Measurements from ENCODE around the gene FBN1.

FBN1 gene

DNA sequence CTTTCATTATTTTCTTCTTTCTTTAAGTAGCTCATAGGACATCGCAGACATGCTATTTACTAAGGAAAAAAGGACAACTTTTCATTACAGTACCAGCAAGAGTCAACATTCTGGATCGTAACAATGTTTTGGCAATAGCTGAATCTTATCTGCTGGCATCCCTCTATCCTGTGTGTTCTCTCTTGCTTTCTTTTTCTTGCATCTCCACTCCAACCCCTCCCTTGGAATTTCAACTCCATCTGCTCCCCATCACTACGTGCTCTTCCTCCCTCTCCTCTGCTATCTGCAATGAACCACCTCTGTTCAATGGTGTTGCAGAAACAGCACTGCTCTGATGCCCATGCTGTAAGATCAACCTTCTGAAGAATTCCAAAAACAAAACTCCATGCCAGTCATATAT, 106.6 kb downstream of the FBN1 start:
- Histone ChIP-seq H3K27ac (ENCODE audit: low read length) (peak overlapping the region; percentile 4), H3K27me3 (ENCODE audit: control insufficient read depth in 1 of 2, insufficient read depth in 2 of 2, low read length in 2 of 2) (no peaks in the 10 kb centered on the region), H3K9ac (ENCODE audit: low read length in 2 of 2) (no peak overlapping the region), H3K36me3 (ENCODE audit: control insufficient read depth in 2 of 2, insufficient read depth in 2 of 2, low read length in 2 of 2) (no peaks in the 10 kb centered on the region), H3K9me3 (ENCODE audit: control insufficient read depth in 2 of 2, low read length in 2 of 2) (no peaks in the 10 kb centered on the region), H3K4me1 (ENCODE audit: control insufficient read depth, insufficient read depth, low read length) (peaks cover 8% of the 10 kb centered on the region), H3K4me3 (ENCODE audit: low read length in 2 of 2) (no peak overlapping the region)

- Histone ChIP-seq H3K27ac (ENCODE audit: low read length) (no peak overlapping the region), H3K4me3 (ENCODE audit: low read length in 2 of 2) (no peak overlapping the region), H3K36me3 (ENCODE audit: control insufficient read depth in 2 of 2, insufficient read depth in 2 of 2, low read length in 2 of 2) (peaks cover 0 to under 1% of the 10 kb centered on the region in 2 donors), H3K9me3 (ENCODE audit: control insufficient read depth in 2 of 2, low read length in 2 of 2) (no peaks in the 10 kb centered on the region), H3K4me1 (ENCODE audit: control insufficient read depth, insufficient read depth, low read length) (peaks cover 8% of the 10 kb centered on the region), H3K27me3 (ENCODE audit: control insufficient read depth in 1 of 2, insufficient read depth in 2 of 2, low read length in 2 of 2) (no peaks in the 10 kb centered on the region), H3K9ac (ENCODE audit: low read length in 2 of 2) (no peak overlapping the region)
Measured at GRCh38 chr15:48537271-48538113, 108.0 kb downstream of the FBN1 start.

GRCh38 chr15:48536681-48537091, 108.8 kb downstream of the FBN1 start:
- Histone ChIP-seq H3K4me3 (ENCODE audit: low read length in 2 of 2) (no peak overlapping the region), H3K27ac (ENCODE audit: low read length) (no peak overlapping the region), H3K27me3 (ENCODE audit: control insufficient read depth in 1 of 2, insufficient read depth in 2 of 2, low read length in 2 of 2) (no peaks in the 10 kb centered on the region), H3K9me3 (ENCODE audit: control insufficient read depth in 2 of 2, low read length in 2 of 2) (no peaks in the 10 kb centered on the region), H3K36me3 (ENCODE audit: control insufficient read depth in 2 of 2, insufficient read depth in 2 of 2, low read length in 2 of 2) (peaks cover 0 to 7% of the 10 kb centered on the region in 2 donors), H3K4me1 (ENCODE audit: control insufficient read depth, insufficient read depth, low read length) (peaks cover 4% of the 10 kb centered on the region), H3K9ac (ENCODE audit: low read length in 2 of 2) (no peak overlapping the region)

- H3K4me3 ChIP-seq (ENCODE audit: low read length in 2 of 2), result no peak overlapping the region
- peaks cover 3 to 10% of the 10 kb centered on the region in 2 donors for H3K36me3 ChIP-seq (ENCODE audit: control insufficient read depth in 2 of 2, insufficient read depth in 2 of 2, low read length in 2 of 2)
- H3K9me3 ChIP-seq (ENCODE audit: control insufficient read depth in 2 of 2, low read length in 2 of 2), result no peaks in the 10 kb centered on the region
- no peak overlapping the region for H3K27ac ChIP-seq (ENCODE audit: low read length)
- no peaks in the 10 kb centered on the region for H3K27me3 ChIP-seq (ENCODE audit: control insufficient read depth in 1 of 2, insufficient read depth in 2 of 2, low read length in 2 of 2)
- H3K9ac ChIP-seq (ENCODE audit: low read length in 2 of 2), result no peak overlapping the region
- peaks cover 4% of the 10 kb centered on the region for H3K4me1 ChIP-seq (ENCODE audit: control insufficient read depth, insufficient read depth, low read length)
Measured at GRCh38 chr15:48533982-48534381, 111.5 kb downstream of the FBN1 start.

- no peaks in the 10 kb centered on the region for H3K27me3 ChIP-seq (ENCODE audit: control insufficient read depth in 1 of 2, insufficient read depth in 2 of 2, low read length in 2 of 2)
- no peaks in the 10 kb centered on the region for H3K9me3 ChIP-seq (ENCODE audit: control insufficient read depth in 2 of 2, low read length in 2 of 2)
- peaks cover 4% of the 10 kb centered on the region for H3K4me1 ChIP-seq (ENCODE audit: control insufficient read depth, insufficient read depth, low read length)
- no peak overlapping the region for H3K4me3 ChIP-seq (ENCODE audit: low read length in 2 of 2)
- peaks cover 3 to 10% of the 10 kb centered on the region in 2 donors for H3K36me3 ChIP-seq (ENCODE audit: control insufficient read depth in 2 of 2, insufficient read depth in 2 of 2, low read length in 2 of 2)
- no peak overlapping the region for H3K9ac ChIP-seq (ENCODE audit: low read length in 2 of 2)
- H3K27ac ChIP-seq (ENCODE audit: low read length), result no peak overlapping the region
Measured at GRCh38 chr15:48532946-48533345, 112.6 kb downstream of the FBN1 start.

GRCh38 chr15:48530528-48530927, 115.0 kb downstream of the FBN1 start:
- no peak overlapping the region for H3K27ac ChIP-seq (ENCODE audit: low read length)
- H3K9ac ChIP-seq (ENCODE audit: low read length in 2 of 2), result no peak overlapping the region
- no peak overlapping the region for H3K4me3 ChIP-seq (ENCODE audit: low read length in 2 of 2)
- H3K9me3 ChIP-seq (ENCODE audit: control insufficient read depth in 2 of 2, low read length in 2 of 2), result no peaks in the 10 kb centered on the region
- H3K36me3 ChIP-seq (ENCODE audit: control insufficient read depth in 2 of 2, insufficient read depth in 2 of 2, low read length in 2 of 2), result peaks cover 3 to 14% of the 10 kb centered on the region in 2 donors
- H3K27me3 ChIP-seq (ENCODE audit: control insufficient read depth in 1 of 2, insufficient read depth in 2 of 2, low read length in 2 of 2), result no peaks in the 10 kb centered on the region
- H3K4me1 ChIP-seq (ENCODE audit: control insufficient read depth, insufficient read depth, low read length), result no peaks in the 10 kb centered on the region

GRCh38 chr15:48528921-48529320, 116.6 kb downstream of the FBN1 start:
- Histone ChIP-seq H3K27me3 (ENCODE audit: control insufficient read depth in 1 of 2, insufficient read depth in 2 of 2, low read length in 2 of 2) (no peaks in the 10 kb centered on the region), H3K9me3 (ENCODE audit: control insufficient read depth in 2 of 2, low read length in 2 of 2) (no peaks in the 10 kb centered on the region), H3K36me3 (ENCODE audit: control insufficient read depth in 2 of 2, insufficient read depth in 2 of 2, low read length in 2 of 2) (peaks cover 12 to 18% of the 10 kb centered on the region in 2 donors), H3K4me3 (ENCODE audit: low read length in 2 of 2) (no peak overlapping the region), H3K27ac (ENCODE audit: low read length) (no peak overlapping the region), H3K4me1 (ENCODE audit: control insufficient read depth, insufficient read depth, low read length) (no peaks in the 10 kb centered on the region), H3K9ac (ENCODE audit: low read length in 2 of 2) (no peak overlapping the region)

DNA sequence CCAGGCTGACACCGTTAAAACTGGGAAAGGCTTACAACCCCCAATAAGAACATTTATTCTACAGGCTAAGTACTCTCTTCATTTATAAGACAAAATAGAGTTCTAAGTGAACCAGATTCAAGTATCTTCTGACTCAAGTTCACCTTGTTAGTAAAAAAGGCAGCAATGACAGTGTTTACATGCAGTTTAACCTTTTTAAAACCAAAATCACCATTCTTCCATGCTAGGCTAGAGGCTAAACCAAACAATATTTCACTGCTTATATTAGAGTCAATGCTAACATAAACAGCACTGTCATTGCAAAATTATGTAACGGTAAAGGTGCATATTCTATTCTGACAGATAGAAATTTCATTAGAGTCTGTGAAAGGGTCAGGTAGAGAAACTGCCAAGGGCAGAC, 118.0 kb downstream of the FBN1 start:
- Histone ChIP-seq H3K36me3 (ENCODE audit: control insufficient read depth in 2 of 2, insufficient read depth in 2 of 2, low read length in 2 of 2) (peaks cover 15 to 17% of the 10 kb centered on the region in 2 donors), H3K4me1 (ENCODE audit: control insufficient read depth, insufficient read depth, low read length) (no peaks in the 10 kb centered on the region), H3K4me3 (ENCODE audit: low read length in 2 of 2) (no peak overlapping the region), H3K27me3 (ENCODE audit: control insufficient read depth in 1 of 2, insufficient read depth in 2 of 2, low read length in 2 of 2) (no peaks in the 10 kb centered on the region), H3K9me3 (ENCODE audit: control insufficient read depth in 2 of 2, low read length in 2 of 2) (no peaks in the 10 kb centered on the region), H3K27ac (ENCODE audit: low read length) (peak overlapping the region; percentile 53), H3K9ac (ENCODE audit: low read length in 2 of 2) (no peak overlapping the region)

DNA sequence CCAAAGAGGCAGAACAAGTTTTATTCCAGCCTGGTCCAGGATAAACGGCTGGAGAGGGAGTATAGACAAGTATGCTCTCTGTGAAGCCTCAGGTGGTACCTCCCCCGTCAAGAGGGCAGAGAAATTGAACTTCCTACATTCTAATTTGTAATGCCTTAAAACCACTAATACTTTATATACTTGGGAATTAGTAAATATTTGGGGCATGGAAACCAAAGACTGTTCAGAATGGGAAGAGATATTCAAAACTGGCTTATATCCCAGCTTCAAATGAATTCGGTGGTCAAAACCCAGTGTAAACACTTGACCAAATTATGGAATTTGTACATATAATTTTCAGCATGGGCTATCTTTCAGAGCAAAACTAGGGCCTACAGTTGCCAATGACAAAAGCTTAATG, 122.6 kb downstream of the FBN1 start:
- Histone ChIP-seq H3K36me3 (ENCODE audit: control insufficient read depth in 2 of 2, insufficient read depth in 2 of 2, low read length in 2 of 2) (peaks cover 7 to 18% of the 10 kb centered on the region in 2 donors), H3K27ac (ENCODE audit: low read length) (no peak overlapping the region), H3K9ac (ENCODE audit: low read length in 2 of 2) (no peak overlapping the region), H3K9me3 (ENCODE audit: control insufficient read depth in 2 of 2, low read length in 2 of 2) (no peaks in the 10 kb centered on the region), H3K27me3 (ENCODE audit: control insufficient read depth in 1 of 2, insufficient read depth in 2 of 2, low read length in 2 of 2) (no peaks in the 10 kb centered on the region), H3K4me3 (ENCODE audit: low read length in 2 of 2) (no peak overlapping the region), H3K4me1 (ENCODE audit: control insufficient read depth, insufficient read depth, low read length) (no peaks in the 10 kb centered on the region)

DNA sequence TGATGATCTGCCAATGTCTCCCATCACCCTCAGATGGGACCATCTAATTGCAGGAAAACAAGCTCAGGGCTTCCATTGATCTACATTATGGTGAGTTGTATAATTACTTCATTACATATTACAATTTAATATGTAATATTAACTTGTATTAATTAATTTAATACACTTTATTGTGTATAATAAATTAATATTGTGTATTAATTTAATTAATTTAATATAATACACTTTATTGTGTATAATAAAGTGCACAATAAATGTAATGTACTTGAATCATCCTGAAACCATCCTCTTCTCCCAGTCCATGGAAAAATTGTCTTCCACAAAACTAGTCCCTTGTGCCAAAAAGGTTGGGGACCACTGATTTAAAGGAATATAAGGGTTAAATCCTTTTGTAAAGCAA, 123.4 kb downstream of the FBN1 start:
- Histone ChIP-seq H3K27me3 (ENCODE audit: control insufficient read depth in 1 of 2, insufficient read depth in 2 of 2, low read length in 2 of 2) (no peaks in the 10 kb centered on the region), H3K9ac (ENCODE audit: low read length in 2 of 2) (no peak overlapping the region), H3K4me3 (ENCODE audit: low read length in 2 of 2) (no peak overlapping the region), H3K27ac (ENCODE audit: low read length) (no peak overlapping the region), H3K36me3 (ENCODE audit: control insufficient read depth in 2 of 2, insufficient read depth in 2 of 2, low read length in 2 of 2) (peaks cover 7 to 18% of the 10 kb centered on the region in 2 donors), H3K4me1 (ENCODE audit: control insufficient read depth, insufficient read depth, low read length) (no peaks in the 10 kb centered on the region), H3K9me3 (ENCODE audit: control insufficient read depth in 2 of 2, low read length in 2 of 2) (no peaks in the 10 kb centered on the region)

All from stomach smooth muscle (tissue), 2 donors.